AG04449 (cell line): Measurements from ENCODE around the gene SMIM9.

Experiments used
- CTCF ChIA-PET: fragments of 350-600 bp; formaldehyde crosslinking; extraction: SDS; loops from one replicate; lab custom pipeline; 2021; ENCODE audit warnings: antibody characterized with exemption; lab: Yijun Ruan, JAX
- POLR2A ChIA-PET: fragments of 400-600, 350-600 bp; formaldehyde crosslinking; extraction: SDS; loops from one replicate; lab custom pipeline; 2020; ENCODE audit warnings: antibody characterized with exemption, inconsistent platforms; lab: Yijun Ruan, JAX
- DNase-seq: peaks from one replicate; pipeline ENCODE4 v3.0.0-alpha.2; 2010; ENCODE audit warnings: low read depth, low spot score
- H3K4me3 ChIP-seq: 2 replicates; pipeline ENCODE4 v1.5.1; 2011; ENCODE audit warnings: low read depth, mild to moderate bottlenecking, control low read depth, low read length
- CTCF ChIP-seq: IDR thresholded peaks from one replicate; pipeline ENCODE4 v1.5.1; 2011; ENCODE audit warnings: mild to moderate bottlenecking, moderate library complexity, low read length, control low read depth, inconsistent platforms; ENCODE audit not compliant: insufficient read depth; ENCODE audit errors: missing control alignments

Gene SMIM9

GRCh38 chrX:154805696-154806091, 28.8 kb downstream of the SMIM9 start:
- H3K4me3 ChIP-seq: peak overlapping the region; percentile 69
- CTCF ChIA-PET: interaction anchor here (1.0 kb wide), 1 partner anchor 57 kb away, joined by 3 read pairs; no protein-coding TSS in a partner anchor
- POLR2A ChIA-PET: interaction anchor here (0.6 to 1.8 kb wide), 2 partner anchors 35 to 42 kb away, joined by 4 to 7 read pairs; no protein-coding TSS in a partner anchor
- DNase-seq: peak; percentile 3
- no peak for TF ChIP-seq CTCF

- DNase-seq: no peak
- ChIA-PET CTCF (interaction anchor here (1.0 kb wide), 1 partner anchor 57 kb away, joined by 3 read pairs; no protein-coding TSS in a partner anchor), POLR2A (interaction anchor here (0.6 to 1.8 kb wide), 2 partner anchors 34 to 42 kb away, joined by 4 to 7 read pairs; no protein-coding TSS in a partner anchor)
- TF ChIP-seq CTCF: no peak
- H3K4me3 ChIP-seq: peak within 1 kb of the TSS; percentile 69
Observed at GRCh38 chrX:154804957-154805695, 29.3 kb downstream of the SMIM9 start, which contains the start of gene MPP1. Gene MPP1, minus strand, starts transcription at chrX:154805485. Its CDS starts 112 bp downstream, at chrX:154805373.

GRCh38 chrX:154804261-154804956, 30.1 kb downstream of the SMIM9 start:
- POLR2A ChIA-PET: interaction anchor here (1.8 kb wide), 1 partner anchor 41 kb away, joined by 7 read pairs; no protein-coding TSS in a partner anchor
- no peak for TF ChIP-seq CTCF
- no peak for DNase-seq
- CTCF ChIA-PET: interaction anchor here (1.0 kb wide), 1 partner anchor 56 kb away, joined by 3 read pairs; no protein-coding TSS in a partner anchor
- H3K4me3 ChIP-seq: peak overlapping the region; percentile 69

- CTCF ChIA-PET: no interaction called here
- TF ChIP-seq CTCF: no peak
- DNase-seq: no peak
- POLR2A ChIA-PET: no interaction called here
- H3K4me3 ChIP-seq: no peak overlapping the region
Observed at GRCh38 chrX:154802947-154803346, 31.5 kb downstream of the SMIM9 start.

- POLR2A ChIA-PET: no interaction called here
- DNase-seq: no peak
- no peak overlapping the region for H3K4me3 ChIP-seq
- CTCF ChIA-PET: no interaction called here
- no peak for TF ChIP-seq CTCF
Observed at GRCh38 chrX:154800478-154801210, 33.8 kb downstream of the SMIM9 start.
